Measurements from ENCODE around the gene CAPN15.

The CAPN15 gene

DNA sequence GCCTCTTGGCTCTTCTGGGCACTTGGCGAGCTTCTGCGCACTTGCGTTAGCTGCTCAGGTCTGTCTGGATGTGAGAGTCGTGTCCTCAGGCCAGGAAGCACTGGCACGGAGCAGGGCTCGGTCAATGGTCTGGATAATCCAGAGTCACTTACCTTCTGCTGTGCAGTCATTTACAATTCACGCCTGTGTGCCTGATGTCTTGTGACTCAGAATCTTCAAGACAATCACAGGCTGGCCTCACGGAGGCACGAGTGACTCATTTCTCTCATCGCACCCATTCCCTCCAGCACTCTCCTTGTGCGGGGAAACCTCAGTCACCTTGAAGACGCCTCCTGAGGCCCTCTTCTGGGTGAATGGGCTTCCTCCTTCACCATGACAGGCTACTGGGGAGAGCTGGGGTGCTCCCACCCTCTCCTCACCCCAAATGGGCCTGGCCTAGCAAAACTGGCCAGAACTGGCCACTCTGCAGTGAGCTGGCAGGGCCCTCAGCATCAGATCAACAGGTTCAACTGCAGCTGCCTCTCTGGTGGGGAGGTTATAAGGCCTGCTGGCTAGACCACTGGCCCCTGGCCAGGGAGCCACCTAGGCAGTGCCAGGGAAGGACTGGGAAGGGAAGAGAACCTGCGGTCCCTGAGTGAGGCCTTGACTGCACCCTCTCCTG is 1.9 kb upstream of the CAPN15 start:
- peak; percentile 83 for DNase-seq (ENCODE audit: low read depth, low spot score)
- peak overlapping the region; percentile 71 for H3K4me3 ChIP-seq (ENCODE audit: low read depth, low read length)
- in situ Hi-C loops (cut with HindIII; ENCODE audit: low sequenced_read_pairs) = no loop called here
- TF ChIP-seq, protein P1, sequence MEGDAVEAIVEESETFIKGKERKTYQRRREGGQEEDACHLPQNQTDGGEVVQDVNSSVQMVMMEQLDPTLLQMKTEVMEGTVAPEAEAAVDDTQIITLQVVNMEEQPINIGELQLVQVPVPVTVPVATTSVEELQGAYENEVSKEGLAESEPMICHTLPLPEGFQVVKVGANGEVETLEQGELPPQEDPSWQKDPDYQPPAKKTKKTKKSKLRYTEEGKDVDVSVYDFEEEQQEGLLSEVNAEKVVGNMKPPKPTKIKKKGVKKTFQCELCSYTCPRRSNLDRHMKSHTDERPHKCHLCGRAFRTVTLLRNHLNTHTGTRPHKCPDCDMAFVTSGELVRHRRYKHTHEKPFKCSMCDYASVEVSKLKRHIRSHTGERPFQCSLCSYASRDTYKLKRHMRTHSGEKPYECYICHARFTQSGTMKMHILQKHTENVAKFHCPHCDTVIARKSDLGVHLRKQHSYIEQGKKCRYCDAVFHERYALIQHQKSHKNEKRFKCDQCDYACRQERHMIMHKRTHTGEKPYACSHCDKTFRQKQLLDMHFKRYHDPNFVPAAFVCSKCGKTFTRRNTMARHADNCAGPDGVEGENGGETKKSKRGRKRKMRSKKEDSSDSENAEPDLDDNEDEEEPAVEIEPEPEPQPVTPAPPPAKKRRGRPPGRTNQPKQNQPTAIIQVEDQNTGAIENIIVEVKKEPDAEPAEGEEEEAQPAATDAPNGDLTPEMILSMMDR (IDR thresholded peaks at IDR 0.05; ENCODE audit: low read depth, low read length) = no peak

DNA sequence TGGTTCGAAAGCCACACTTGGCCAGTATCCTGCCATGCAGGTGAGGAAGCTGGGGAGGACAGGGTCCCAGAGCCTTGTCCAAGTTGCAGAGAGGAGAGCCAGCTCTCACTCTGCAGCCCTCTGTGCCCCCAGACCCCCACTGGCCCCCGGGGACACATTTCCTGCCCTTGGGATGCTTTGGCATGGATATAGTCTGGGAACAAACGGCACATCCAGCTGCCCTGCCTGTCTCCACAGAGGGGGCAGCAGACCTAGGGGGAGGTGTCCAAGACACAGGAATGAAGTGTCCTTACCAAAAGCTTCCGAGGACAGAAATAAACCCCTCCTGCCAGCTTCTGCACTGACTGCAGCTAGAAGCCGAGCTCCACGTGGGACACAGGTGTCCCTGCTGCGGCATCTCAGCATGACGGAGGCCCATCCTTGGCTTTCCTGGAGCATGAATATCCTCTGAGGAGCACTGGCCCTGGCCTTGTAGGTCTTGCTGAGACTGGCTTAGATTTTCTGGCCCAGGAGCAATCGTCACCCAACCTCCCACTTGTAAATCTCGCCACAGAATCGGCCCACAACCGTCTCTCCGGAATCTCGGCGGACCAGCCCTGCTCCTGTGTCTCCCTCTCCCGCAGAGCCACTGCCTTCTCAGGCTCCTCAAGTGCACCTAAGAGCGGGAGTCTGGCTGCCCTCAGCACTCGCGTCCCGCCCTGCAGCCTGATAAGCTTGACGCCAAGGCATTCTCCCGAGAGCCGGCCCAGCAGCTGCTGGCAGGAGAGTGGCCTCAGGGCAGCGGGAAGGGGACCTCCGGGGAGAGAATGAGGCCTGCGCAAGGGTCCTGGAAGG is 1.1 kb upstream of the CAPN15 start:
- peak; percentile 35 for DNase-seq (ENCODE audit: low read depth, low spot score)
- in situ Hi-C loops (cut with HindIII; ENCODE audit: low sequenced_read_pairs) = no loop called here

DNA sequence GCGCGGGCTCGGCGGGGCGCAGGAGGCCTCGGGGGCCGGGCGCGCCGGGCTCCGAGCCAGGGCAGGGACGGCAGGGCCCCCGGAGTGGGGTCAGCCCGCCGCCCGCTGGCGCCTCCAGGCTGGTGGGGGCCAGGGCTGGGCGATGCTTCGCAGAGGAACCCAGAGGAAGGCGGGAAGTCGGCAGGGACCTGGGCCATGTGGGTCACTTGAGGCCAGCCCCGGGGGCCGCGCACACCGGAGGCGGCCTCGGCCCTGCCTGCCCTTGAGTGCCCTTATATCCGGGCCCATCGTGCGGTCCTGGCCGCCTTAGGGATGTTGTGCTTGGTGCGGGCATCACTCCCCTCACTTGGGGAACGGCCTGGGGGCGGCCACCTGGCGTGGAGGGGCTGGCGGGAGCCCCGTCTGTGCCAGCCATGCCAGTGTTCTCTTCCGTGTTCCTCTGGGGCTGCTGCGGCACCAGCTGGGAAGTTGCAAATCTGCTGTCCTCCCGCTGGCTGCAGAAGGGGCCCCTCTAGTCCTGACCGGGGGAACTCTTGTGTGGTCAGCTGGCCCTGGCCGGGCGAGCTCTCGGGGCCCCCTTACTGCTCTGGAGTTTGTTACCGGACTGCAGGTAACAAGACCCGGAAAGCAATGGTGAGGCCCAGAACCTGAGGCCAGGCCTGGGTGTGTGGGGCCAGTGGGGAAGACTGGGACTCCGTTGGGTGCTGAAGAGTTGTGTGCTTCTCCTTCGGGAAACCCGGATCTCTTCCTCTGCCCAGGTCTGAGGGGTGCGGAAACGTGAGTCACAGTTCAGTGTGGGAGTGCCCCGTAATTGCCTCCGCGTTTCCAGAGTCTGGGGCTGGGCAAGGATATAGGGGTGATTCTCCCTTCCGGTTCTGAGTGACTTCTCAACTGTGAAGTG is 849 bp downstream of the CAPN15 start:
- peak overlapping the region; percentile 72 for H3K4me3 ChIP-seq (ENCODE audit: low read depth, low read length)
- in situ Hi-C loops (cut with HindIII; ENCODE audit: low sequenced_read_pairs) = no loop called here
- peak; percentile 37 for DNase-seq (ENCODE audit: low read depth, low spot score)
- TF ChIP-seq, protein P1 (IDR thresholded peaks at IDR 0.05; ENCODE audit: low read depth, low read length) = no peak

More for the DNA sequence above, 1.1 kb upstream of the CAPN15 start:
- H3K4me3 ChIP-seq (ENCODE audit: low read depth, low read length) = peak overlapping the region; percentile 71
- TF ChIP-seq, protein P1 (IDR thresholded peaks at IDR 0.05; ENCODE audit: low read depth, low read length) = no peak

DNA sequence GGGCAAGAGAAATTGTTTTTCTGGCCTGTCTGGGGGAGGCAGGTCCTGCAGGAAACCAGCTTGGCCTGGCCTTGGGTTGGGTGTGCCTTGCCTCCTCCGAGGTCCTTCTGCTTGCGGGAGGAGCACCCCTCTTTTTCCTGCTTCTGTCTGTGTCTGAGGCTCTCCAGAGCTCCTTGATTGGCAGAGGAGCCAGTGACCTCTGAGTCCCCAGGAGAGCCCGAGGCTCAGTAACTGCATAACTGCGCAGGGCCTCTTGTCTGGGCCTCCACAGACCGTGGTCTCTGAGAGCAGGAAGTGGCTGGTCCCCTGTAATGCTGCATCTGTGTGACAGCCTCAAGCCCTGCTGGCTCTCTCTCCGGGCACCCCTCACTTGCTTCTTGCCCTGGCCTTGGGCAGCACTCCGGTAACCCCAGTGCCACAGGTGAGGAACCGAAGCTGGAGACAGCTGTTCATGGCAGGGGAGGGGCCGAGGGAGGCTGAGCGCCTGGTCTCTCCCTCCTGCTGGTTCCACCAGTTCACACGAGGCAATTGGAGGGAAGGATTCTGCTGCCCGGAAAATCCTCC is 1.6 kb downstream of the CAPN15 start:
- no peak for DNase-seq (ENCODE audit: low read depth, low spot score)
- TF ChIP-seq, protein P1 (IDR thresholded peaks at IDR 0.05; ENCODE audit: low read depth, low read length) = no peak
- peak overlapping the region; percentile 72 for H3K4me3 ChIP-seq (ENCODE audit: low read depth, low read length)
- in situ Hi-C loops (cut with HindIII; ENCODE audit: low sequenced_read_pairs) = no loop called here

DNA sequence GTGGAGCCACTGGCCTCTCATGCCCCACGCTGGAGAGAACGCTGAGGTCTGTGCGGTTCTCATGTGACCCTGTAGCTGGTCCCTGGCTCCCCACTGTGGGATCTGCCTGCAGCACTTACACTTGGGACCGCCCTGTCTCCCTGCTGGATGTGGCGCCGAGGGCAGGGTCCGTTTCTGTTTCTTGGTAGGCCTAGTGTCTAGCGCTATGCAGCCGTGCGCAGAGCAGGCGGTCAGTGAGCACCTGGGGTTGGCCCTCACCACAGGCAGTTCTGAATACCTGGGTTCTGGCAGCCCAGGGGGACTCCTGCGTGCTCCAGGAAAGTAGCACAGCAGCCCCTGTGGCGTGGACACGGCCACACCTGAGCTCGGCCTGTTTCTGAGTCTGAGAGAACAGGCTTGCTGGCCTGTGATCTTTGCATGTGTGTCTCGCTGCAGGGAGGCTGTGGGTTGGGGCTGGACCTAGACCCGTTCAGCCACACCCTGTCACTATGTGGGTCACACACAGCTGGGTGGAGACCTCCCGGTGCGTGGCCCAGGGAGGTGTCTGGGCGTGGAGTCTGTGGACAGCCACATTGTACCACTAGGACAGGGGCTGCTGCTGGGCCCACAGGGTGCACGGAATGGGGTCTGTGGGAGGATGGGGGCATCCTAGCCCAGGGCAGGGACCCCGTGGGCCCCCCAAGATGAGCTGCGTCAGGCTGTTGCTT is 2.8 kb downstream of the CAPN15 start:
- in situ Hi-C loops (cut with HindIII; ENCODE audit: low sequenced_read_pairs) = no loop called here
- TF ChIP-seq, protein P1 (IDR thresholded peaks at IDR 0.05; ENCODE audit: low read depth, low read length) = no peak
- no peak overlapping the region for H3K4me3 ChIP-seq (ENCODE audit: low read depth, low read length)
- no peak for DNase-seq (ENCODE audit: low read depth, low spot score)
